T-helper 17 cell (primary cell): ENCODE results near the gene CA6. TPM values are rescaled to one million over a fixed set of nuclear protein-coding genes. Genes with fewer than 3 reads are reported as not detected.
A peak's percentile ranks its signal among the peaks of the same experiment; 100 is the strongest.
"Not testable (repeated sequence)": the region's sequence is repeated elsewhere in the genome, so short reads cannot be mapped to it uniquely, and the experiment has no call there.

Experiments
- ATAC-seq: fragments of 150-1000 bp; cut with Tn5 transposase; 2 replicates; pipeline ENCODE4 v1.10.0; 2021; ENCODE audit warnings: mild to moderate bottlenecking, moderate library complexity
- DNase-seq, 3 donors: peaks; one replicate each; pipeline versions ENCODE4 v3.0.0 to v3.0.0-alpha.2; 2020 to 2021
- H3K9me3 ChIP-seq: one replicate; pipeline ENCODE4 v1.7.0; 2013; ENCODE audit warnings: low read length, mild to moderate bottlenecking; ENCODE audit not compliant: control insufficient read depth, poor library complexity, severe bottlenecking
- H3K27ac Mint-ChIP-seq: one replicate; pipeline ENCODE4 v1.8.0; 2022; ENCODE audit warnings: mild to moderate bottlenecking, moderate library complexity, mixed read lengths
- H3K27me3 Mint-ChIP-seq: one replicate; pipeline ENCODE4 v1.8.0; 2022; ENCODE audit warnings: mixed read lengths
- H3K36me3 Mint-ChIP-seq: one replicate; pipeline ENCODE4 v1.8.0; 2022; ENCODE audit warnings: low read depth, mixed read lengths
- H3K4me1 Mint-ChIP-seq: one replicate; pipeline ENCODE4 v1.8.0; 2022; ENCODE audit warnings: mild to moderate bottlenecking, mixed read lengths
- H3K4me3 Mint-ChIP-seq: one replicate; pipeline ENCODE4 v1.8.0; 2022; ENCODE audit warnings: mild to moderate bottlenecking, moderate library complexity, mixed read lengths
- total RNA-seq, 4 donors: library from RNA in 2 of 4; stranded (reverse) in 2 of 4; gene quantifications; one replicate each; pipeline ENCODE4 v1.2.3 and lab custom pipeline; 2022 to 2026

CA6 gene
- total RNA-seq, 2 donors from 2014 or later: 1.6 TPM; not detected in 1

GRCh38 chr1:8911416-8912309 is 34.0 kb upstream of the CA6 start:
- Mint-ChIP-seq H3K4me3 (no peak overlapping the region), H3K36me3 (peaks cover 3% of the 10 kb centered on the region), H3K4me1 (peaks cover 7% of the 10 kb centered on the region), H3K27ac (no peak overlapping the region), H3K27me3 (no peaks in the 10 kb centered on the region)
- H3K9me3 ChIP-seq: no peaks in the 10 kb centered on the region
- DNase-seq (no peak), ATAC-seq (no peak)

DNA sequence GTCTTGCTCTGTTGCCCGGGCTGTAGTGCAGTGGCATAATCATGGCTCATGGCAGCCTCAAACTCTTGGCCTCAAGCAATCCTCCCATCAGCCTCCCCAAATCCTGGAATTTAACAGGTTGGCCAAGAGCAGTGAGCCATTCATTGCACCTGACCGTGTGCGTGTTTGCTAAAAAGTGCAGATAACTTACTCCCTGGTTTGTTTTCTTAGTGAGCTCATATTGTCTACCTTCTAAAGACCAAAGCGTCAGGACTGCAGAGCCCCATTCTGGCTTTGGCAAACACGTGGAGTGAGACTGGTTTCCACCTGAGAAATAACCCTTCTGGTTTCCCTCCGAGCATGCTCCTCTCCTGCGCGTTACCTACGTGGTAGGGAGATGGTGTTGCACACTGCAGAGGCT is 32.2 kb upstream of the CA6 start:
- peaks cover 3% of the 10 kb centered on the region for H3K36me3 Mint-ChIP-seq
- ATAC-seq (no peak), DNase-seq (no peak)
- H3K4me3 Mint-ChIP-seq: no peak overlapping the region
- H3K9me3 ChIP-seq: no peaks in the 10 kb centered on the region
- H3K4me1 Mint-ChIP-seq: peaks cover 8% of the 10 kb centered on the region
- H3K27me3 Mint-ChIP-seq: no peaks in the 10 kb centered on the region
- H3K27ac Mint-ChIP-seq: peak overlapping the region; percentile 29

DNA sequence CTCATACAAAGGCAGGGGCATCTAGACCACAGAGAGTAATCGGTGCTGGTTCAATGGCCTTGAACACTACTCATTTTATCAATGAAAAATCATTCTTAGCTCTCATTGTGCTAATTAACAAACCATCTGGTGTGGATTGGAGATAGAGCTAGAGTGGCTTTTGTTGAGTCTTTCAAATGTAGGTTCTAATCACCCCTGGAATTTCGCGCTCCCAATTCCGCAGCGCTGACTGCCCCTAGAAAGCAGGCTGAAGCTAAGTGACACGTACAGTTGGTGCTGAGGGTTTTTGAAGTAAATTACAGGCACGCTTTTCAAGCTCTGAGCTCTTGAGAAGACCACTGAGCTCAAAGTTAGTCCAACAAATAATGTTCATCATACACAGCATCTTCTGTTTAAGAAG is 31.2 kb upstream of the CA6 start:
- Mint-ChIP-seq H3K27ac (no peak overlapping the region), H3K4me1 (peaks cover 7% of the 10 kb centered on the region), H3K27me3 (no peaks in the 10 kb centered on the region), H3K36me3 (peaks cover 3% of the 10 kb centered on the region), H3K4me3 (no peak overlapping the region)
- ATAC-seq: no peak
- DNase-seq: no peak
- no peaks in the 10 kb centered on the region for H3K9me3 ChIP-seq

- no peaks in the 10 kb centered on the region for H3K36me3 Mint-ChIP-seq
- DNase-seq (no peak), ATAC-seq (no peak)
- no peaks in the 10 kb centered on the region for H3K27me3 Mint-ChIP-seq
- H3K4me1 Mint-ChIP-seq: peaks cover 4% of the 10 kb centered on the region
- H3K9me3 ChIP-seq: no peaks in the 10 kb centered on the region
- no peak overlapping the region for H3K27ac Mint-ChIP-seq
- H3K4me3 Mint-ChIP-seq: no peak overlapping the region
Observed at GRCh38 chr1:8915446-8915845, 30.2 kb upstream of the CA6 start.

- H3K36me3 Mint-ChIP-seq, DNase-seq, H3K4me3 Mint-ChIP-seq, H3K27me3 Mint-ChIP-seq, H3K9me3 ChIP-seq, ATAC-seq: not testable (repeated sequence)
- peaks cover 11% of the 10 kb centered on the region for H3K4me1 Mint-ChIP-seq
- peak overlapping the region; percentile 34 for H3K27ac Mint-ChIP-seq
Observed at GRCh38 chr1:8917536-8917935, 28.1 kb upstream of the CA6 start.

DNA sequence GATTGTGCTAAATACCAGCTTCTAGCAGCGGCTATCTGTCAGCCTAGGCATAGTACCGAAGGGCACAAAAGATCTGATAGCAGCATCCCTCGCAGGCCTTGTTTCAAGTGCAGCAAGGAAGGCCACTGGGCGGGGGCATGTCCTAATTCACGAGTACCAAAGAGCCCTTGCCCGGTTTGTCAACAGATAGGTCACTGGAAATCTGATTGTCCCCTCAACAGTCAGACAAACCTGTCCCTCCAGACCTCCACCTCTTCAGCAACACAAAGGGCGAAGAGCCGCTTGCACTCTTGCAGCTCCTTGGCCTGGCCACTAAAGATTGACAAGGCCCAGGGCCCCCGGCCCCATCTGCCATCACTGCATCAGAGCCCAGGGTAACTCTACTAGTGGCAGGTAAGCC is 22.7 kb upstream of the CA6 start:
- H3K4me3 Mint-ChIP-seq: no peak overlapping the region
- H3K27me3 Mint-ChIP-seq: no peaks in the 10 kb centered on the region
- no peak for DNase-seq
- no peaks in the 10 kb centered on the region for H3K36me3 Mint-ChIP-seq
- no peak for ATAC-seq
- peaks cover 3% of the 10 kb centered on the region for H3K9me3 ChIP-seq
- H3K27ac Mint-ChIP-seq: no peak overlapping the region
- H3K4me1 Mint-ChIP-seq: peaks cover 11% of the 10 kb centered on the region

GRCh38 chr1:8925406-8925805 is 20.3 kb upstream of the CA6 start:
- H3K27me3 Mint-ChIP-seq: no peaks in the 10 kb centered on the region
- H3K27ac Mint-ChIP-seq: no peak overlapping the region
- ATAC-seq: no peak

GRCh38 chr1:8925960-8926359 is 19.7 kb upstream of the CA6 start:
- ATAC-seq (no peak), DNase-seq (no peak)

More at GRCh38 chr1:8925406-8925805, 20.3 kb upstream of the CA6 start:
- Mint-ChIP-seq H3K36me3 (no peaks in the 10 kb centered on the region), H3K4me3 (no peak overlapping the region), H3K4me1 (peaks cover 8% of the 10 kb centered on the region)
- no peak for DNase-seq
- H3K9me3 ChIP-seq: peaks cover 3% of the 10 kb centered on the region

GRCh38 chr1:8926707-8927694 is 18.7 kb upstream of the CA6 start:
- ATAC-seq (no peak), DNase-seq (no peak)
- H3K27me3 Mint-ChIP-seq: no peaks in the 10 kb centered on the region
- H3K4me3 Mint-ChIP-seq: no peak overlapping the region
- H3K36me3 Mint-ChIP-seq: no peaks in the 10 kb centered on the region
- no peak overlapping the region for H3K27ac Mint-ChIP-seq
- peaks cover 3% of the 10 kb centered on the region for H3K9me3 ChIP-seq
- H3K4me1 Mint-ChIP-seq: peaks cover 3% of the 10 kb centered on the region

More at GRCh38 chr1:8925960-8926359, 19.7 kb upstream of the CA6 start:
- no peaks in the 10 kb centered on the region for H3K27me3 Mint-ChIP-seq
- H3K4me1 Mint-ChIP-seq: peaks cover 6% of the 10 kb centered on the region
- H3K9me3 ChIP-seq: peaks cover 3% of the 10 kb centered on the region
- H3K27ac Mint-ChIP-seq: no peak overlapping the region
- no peaks in the 10 kb centered on the region for H3K36me3 Mint-ChIP-seq
- H3K4me3 Mint-ChIP-seq: no peak overlapping the region

DNA sequence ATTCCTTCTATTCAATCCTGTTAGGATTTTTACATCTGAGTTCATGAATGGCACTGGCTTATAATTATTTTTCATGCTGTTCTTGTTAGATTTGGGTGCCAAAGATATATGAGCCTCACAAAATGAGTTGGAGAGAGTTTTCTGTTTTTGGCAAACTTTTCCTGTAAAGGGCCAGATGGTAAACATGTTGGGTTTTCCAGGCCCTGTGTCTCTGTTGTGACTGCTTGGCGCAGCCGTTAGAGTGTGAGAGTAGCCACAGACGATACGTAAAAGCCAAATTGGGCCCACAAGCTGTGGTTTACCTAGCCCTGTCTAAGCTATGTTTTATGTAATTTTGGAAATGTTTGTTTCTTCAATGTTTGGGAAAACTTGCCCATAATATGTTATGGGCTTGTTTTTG is 15.6 kb upstream of the CA6 start:
- Mint-ChIP-seq H3K27me3 (no peaks in the 10 kb centered on the region), H3K4me1 (peaks cover 3% of the 10 kb centered on the region), H3K4me3 (no peak overlapping the region), H3K27ac (no peak overlapping the region), H3K36me3 (no peaks in the 10 kb centered on the region)
- DNase-seq (no peak), ATAC-seq (no peak)
- no peaks in the 10 kb centered on the region for H3K9me3 ChIP-seq

- H3K9me3 ChIP-seq, H3K27me3 Mint-ChIP-seq, H3K4me3 Mint-ChIP-seq, ATAC-seq, H3K36me3 Mint-ChIP-seq, DNase-seq: not testable (repeated sequence)
- peaks cover 35% of the 10 kb centered on the region for H3K4me1 Mint-ChIP-seq
- peak overlapping the region; percentile 9 for H3K27ac Mint-ChIP-seq
Observed at GRCh38 chr1:8937051-8937450, 8.6 kb upstream of the CA6 start.

DNA sequence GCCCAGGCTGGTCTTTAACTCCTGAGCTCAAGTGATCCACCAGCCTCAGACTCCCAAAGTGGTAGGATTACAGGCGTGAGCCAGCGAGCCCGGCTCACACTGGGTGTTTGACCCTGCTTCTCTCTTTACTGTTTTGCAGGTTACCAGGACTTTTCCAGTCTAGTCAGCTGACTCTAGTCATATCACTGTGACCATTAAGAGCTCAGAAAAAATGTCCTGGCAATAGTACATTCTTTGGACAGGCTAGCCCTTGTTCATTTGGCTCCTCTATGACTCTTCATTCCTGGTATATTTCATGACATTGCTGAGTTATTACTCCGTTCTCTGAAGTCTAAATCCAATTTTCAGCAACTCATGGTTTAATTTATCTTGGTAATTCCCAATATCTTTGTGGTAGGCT is 8.0 kb upstream of the CA6 start:
- no peak for DNase-seq
- H3K36me3 Mint-ChIP-seq: peaks cover 4% of the 10 kb centered on the region
- no peaks in the 10 kb centered on the region for H3K27me3 Mint-ChIP-seq
- H3K9me3 ChIP-seq: no peaks in the 10 kb centered on the region
- H3K4me3 Mint-ChIP-seq: no peak overlapping the region
- ATAC-seq: no peak
- H3K4me1 Mint-ChIP-seq: peaks cover 35% of the 10 kb centered on the region
- peak overlapping the region; percentile 74 for H3K27ac Mint-ChIP-seq
